Activated naive CD4-positive, alpha-beta T cell treated with anti-CD3 and anti-CD28 coated beads for 36 hours (primary cell): ENCODE results near the gene SPEF2. TPM values are rescaled to one million over a fixed set of nuclear protein-coding genes. Genes with fewer than 3 reads are reported as not detected.
A peak's percentile ranks its signal among the peaks of the same experiment; 100 is the strongest.

Source experiments
- CTCF ChIA-PET: fragments of 350-600 bp; sonication (Branson Sonifier 250); formaldehyde crosslinking; loops from one replicate; lab custom pipeline; 2021; ENCODE audit warnings: antibody characterized with exemption; lab: Charles Lee
- DNase-seq: peaks from one replicate; pipeline ENCODE4 v3.0.0-alpha.2; 2020
- H3K27ac Mint-ChIP-seq: one replicate; pipeline ENCODE4 v1.8.0; 2021; ENCODE audit warnings: mild to moderate bottlenecking, mixed read lengths
- H3K27me3 Mint-ChIP-seq: one replicate; pipeline ENCODE4 v1.8.0; 2021; ENCODE audit warnings: low read depth, mixed read lengths
- H3K36me3 Mint-ChIP-seq: one replicate; pipeline ENCODE4 v1.8.0; 2021; ENCODE audit warnings: low read depth, mixed read lengths
- H3K4me1 Mint-ChIP-seq: one replicate; pipeline ENCODE4 v1.8.0; 2021; ENCODE audit warnings: low read depth, mixed read lengths
- H3K4me3 Mint-ChIP-seq: one replicate; pipeline ENCODE4 v1.8.0; 2021; ENCODE audit warnings: mild to moderate bottlenecking, moderate library complexity, mixed read lengths
- H3K9me3 Mint-ChIP-seq: one replicate; pipeline ENCODE4 v1.8.0; 2021; ENCODE audit warnings: mixed read lengths
- intact Hi-C: fragments of 100-400 bp; cut with micrococcal nuclease; formaldehyde crosslinking; loops from one replicate; pipeline ENCODE4 v1.15.1; 2023
- total RNA-seq, 2 experiments: library from RNA; stranded (reverse); gene quantifications; one replicate each; pipeline ENCODE4 v1.2.3, GENCODE V29; 2021

Gene SPEF2
- total RNA-seq, 2 experiments from 2014 or later = 6.5 to 6.6 TPM

- intact Hi-C loops = loop anchor here (10.0 kb wide), 1 partner anchor 456 kb away; no protein-coding TSS in a partner anchor
- Mint-ChIP-seq H3K27me3 (no peaks in the 10 kb centered on the region), H3K4me3 (no peak overlapping the region), H3K36me3 (peaks cover 2% of the 10 kb centered on the region), H3K9me3 (no peaks in the 10 kb centered on the region), H3K27ac (no peak overlapping the region), H3K4me1 (peaks cover 34% of the 10 kb centered on the region)
- DNase-seq = no peak
- CTCF ChIA-PET = no interaction called here
Observed at GRCh38 chr5:35771300-35771699, 153.6 kb downstream of the SPEF2 start.

- intact Hi-C loops = loop anchor here (10.0 kb wide), 1 partner anchor 457 kb away; no protein-coding TSS in a partner anchor
- no peak overlapping the region for H3K27ac Mint-ChIP-seq
- no peak overlapping the region for H3K4me3 Mint-ChIP-seq
- peaks cover 36% of the 10 kb centered on the region for H3K4me1 Mint-ChIP-seq
- no peak for DNase-seq
- peaks cover 2% of the 10 kb centered on the region for H3K36me3 Mint-ChIP-seq
- no peaks in the 10 kb centered on the region for H3K27me3 Mint-ChIP-seq
- CTCF ChIA-PET = interaction anchor here (1.3 kb wide), 1 partner anchor 155 kb away, joined by 3 read pairs; the partner anchor contains the start of gene SPEF2
- H3K9me3 Mint-ChIP-seq = no peaks in the 10 kb centered on the region
Observed at GRCh38 chr5:35771839-35772238, 154.2 kb downstream of the SPEF2 start.

DNA sequence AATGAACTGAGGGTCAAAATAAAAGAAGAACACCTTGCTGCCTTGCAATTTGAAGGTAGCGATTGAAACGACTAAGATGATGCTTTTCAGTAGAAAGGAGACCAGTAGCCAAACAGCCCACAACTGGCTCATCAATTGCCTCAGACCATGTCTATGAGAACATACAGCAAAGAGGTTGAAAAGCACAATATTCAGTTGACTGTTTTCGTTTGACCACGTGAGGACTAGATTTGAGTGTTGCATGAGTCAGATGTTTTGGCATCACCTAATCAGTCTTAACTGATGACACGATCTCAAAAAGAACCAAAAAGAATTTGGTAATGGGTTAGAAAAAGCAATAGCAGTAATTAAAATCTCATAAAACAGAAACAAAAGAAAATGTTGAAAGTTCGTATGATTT, 156.3 kb downstream of the SPEF2 start:
- no peaks in the 10 kb centered on the region for H3K27me3 Mint-ChIP-seq
- CTCF ChIA-PET = no interaction called here
- no peaks in the 10 kb centered on the region for H3K9me3 Mint-ChIP-seq
- H3K27ac Mint-ChIP-seq = no peak overlapping the region
- peak; percentile 52 for DNase-seq
- H3K4me3 Mint-ChIP-seq = no peak overlapping the region
- intact Hi-C loops = loop anchor here (10.0 kb wide), 1 partner anchor 459 kb away; no protein-coding TSS in a partner anchor
- peaks cover 2% of the 10 kb centered on the region for H3K36me3 Mint-ChIP-seq
- peaks cover 53% of the 10 kb centered on the region for H3K4me1 Mint-ChIP-seq

DNA sequence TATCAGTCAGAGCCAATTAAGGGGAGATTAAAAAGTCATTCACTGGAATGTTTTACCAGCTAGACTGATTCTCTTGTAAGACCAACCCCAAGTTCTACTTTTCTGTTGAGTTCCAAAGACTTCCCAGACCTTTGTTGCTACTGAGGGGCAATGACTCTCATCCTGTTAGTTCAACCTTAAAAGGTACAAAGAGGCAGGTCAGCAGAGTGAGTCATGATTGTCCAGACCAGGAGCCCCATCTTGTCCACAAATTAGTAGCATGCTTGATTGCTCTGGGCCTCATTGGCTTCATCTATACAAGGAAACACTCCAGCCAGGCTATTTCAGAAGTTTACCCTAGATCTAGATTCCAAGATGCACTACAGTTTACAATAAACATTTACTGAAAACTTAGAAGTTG, 159.1 kb downstream of the SPEF2 start:
- DNase-seq = no peak
- H3K27ac Mint-ChIP-seq = no peak overlapping the region

DNA sequence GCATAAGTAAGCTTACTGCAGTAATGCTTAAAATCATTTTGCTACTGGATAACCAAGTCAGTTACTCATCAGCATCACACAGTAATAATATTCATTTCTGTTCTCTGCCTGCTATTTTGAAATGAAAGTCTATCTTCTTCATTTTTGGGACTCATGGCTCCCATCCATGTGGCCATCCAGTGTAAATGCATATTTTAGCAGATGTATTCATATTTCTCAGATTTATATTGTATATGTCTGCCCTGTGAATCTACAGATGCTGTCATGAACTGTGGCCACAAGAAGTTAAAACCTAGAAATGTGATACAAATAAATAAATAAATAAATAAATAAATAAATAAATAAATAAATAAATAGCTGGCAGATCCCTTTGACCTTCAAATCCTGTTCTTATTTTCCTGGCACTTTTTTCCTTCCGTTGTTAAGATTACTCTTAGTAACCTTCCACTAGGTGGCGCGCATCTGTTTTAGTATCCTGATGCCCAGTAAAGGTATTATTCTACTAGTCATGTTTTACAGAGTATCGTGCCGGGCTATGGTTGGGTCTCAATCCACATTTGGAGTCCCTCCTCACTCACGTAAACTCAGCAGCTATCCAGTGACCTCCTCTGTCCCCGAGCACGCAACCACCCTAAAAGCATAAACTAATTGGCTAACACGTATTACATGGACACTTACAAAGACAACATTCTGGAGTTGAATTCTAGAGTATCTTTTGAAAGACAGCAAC, 159.9 kb downstream of the SPEF2 start:
- peak overlapping the region; percentile 85 for H3K27ac Mint-ChIP-seq
- CTCF ChIA-PET = interaction anchor here (0.6 to 12.8 kb wide), 23 partner anchors 8 to 352 kb away, joined by 3 to 163 read pairs (median 4); partner anchors contain the start of gene IL7R

More for the DNA sequence above, 159.1 kb downstream of the SPEF2 start:
- H3K27me3 Mint-ChIP-seq = no peaks in the 10 kb centered on the region
- intact Hi-C loops = loop anchor here (1.0 to 10.0 kb wide), 7 partner anchors 39 to 462 kb away; no protein-coding TSS in a partner anchor
- peaks cover 2% of the 10 kb centered on the region for H3K36me3 Mint-ChIP-seq
- CTCF ChIA-PET = interaction anchor here (0.8 to 12.8 kb wide), 23 partner anchors 7 to 154 kb away, joined by 3 to 163 read pairs (median 4); partner anchors contain the start of gene IL7R
- peaks cover 72% of the 10 kb centered on the region for H3K4me1 Mint-ChIP-seq
- no peaks in the 10 kb centered on the region for H3K9me3 Mint-ChIP-seq
- no peak overlapping the region for H3K4me3 Mint-ChIP-seq

GRCh38 chr5:35778259-35778769, 160.7 kb downstream of the SPEF2 start:
- H3K27me3 Mint-ChIP-seq = no peaks in the 10 kb centered on the region
- intact Hi-C loops = loop anchor here (10.0 kb wide), 1 partner anchor 464 kb away; no protein-coding TSS in a partner anchor
- DNase-seq = no peak
- peaks cover 2% of the 10 kb centered on the region for H3K36me3 Mint-ChIP-seq
- no peaks in the 10 kb centered on the region for H3K9me3 Mint-ChIP-seq
- no peak overlapping the region for H3K4me3 Mint-ChIP-seq
- CTCF ChIA-PET = interaction anchor here (0.6 to 12.8 kb wide), 18 partner anchors 10 to 146 kb away, joined by 3 to 163 read pairs (median 5); partner anchors contain the start of gene IL7R
- peak overlapping the region; percentile 85 for H3K27ac Mint-ChIP-seq
- H3K4me1 Mint-ChIP-seq = peaks cover 77% of the 10 kb centered on the region

More for the DNA sequence above, 159.9 kb downstream of the SPEF2 start:
- Mint-ChIP-seq H3K4me1 (peaks cover 74% of the 10 kb centered on the region), H3K36me3 (peaks cover 2% of the 10 kb centered on the region), H3K27me3 (no peaks in the 10 kb centered on the region), H3K9me3 (no peaks in the 10 kb centered on the region), H3K4me3 (peak overlapping the region; percentile 46)
- peak; percentile 88 for DNase-seq
- intact Hi-C loops = loop anchor here (1.0 to 10.0 kb wide), 7 partner anchors 38 to 463 kb away; no protein-coding TSS in a partner anchor

DNA sequence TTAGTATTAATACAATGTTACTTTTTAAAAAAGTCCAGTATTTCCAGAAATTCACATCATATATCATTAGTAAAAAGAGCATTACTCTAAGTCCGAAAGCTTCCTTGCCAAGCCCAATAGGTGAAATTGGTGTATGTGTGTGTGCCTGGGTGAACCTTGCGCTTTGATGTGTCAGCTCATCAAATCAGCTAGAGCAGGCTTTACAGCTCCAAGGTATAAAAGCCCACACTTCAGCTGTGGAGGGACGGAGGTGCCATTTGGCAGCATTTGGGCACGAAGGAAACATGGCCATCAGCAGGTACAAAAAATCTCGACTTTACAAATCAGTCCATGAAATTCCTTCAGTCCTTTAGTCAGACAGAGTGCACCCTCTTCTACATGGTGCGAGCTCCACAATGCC, 162.6 kb downstream of the SPEF2 start:
- Mint-ChIP-seq H3K4me3 (peak overlapping the region; percentile 66), H3K36me3 (no peaks in the 10 kb centered on the region), H3K27me3 (no peaks in the 10 kb centered on the region), H3K9me3 (no peaks in the 10 kb centered on the region), H3K27ac (peak overlapping the region; percentile 93), H3K4me1 (peaks cover 74% of the 10 kb centered on the region)
- CTCF ChIA-PET = interaction anchor here (1.0 to 12.8 kb wide), 11 partner anchors 10 to 163 kb away, joined by 3 to 163 read pairs (median 8); partner anchors contain the start of genes IL7R and SPEF2
- DNase-seq = peak; percentile 73
- intact Hi-C loops = loop anchor here (1.0 to 10.0 kb wide), 3 partner anchors 74 to 855 kb away; partner anchors contain the start of genes DNAJC21, LMBRD2 and SKP2

DNA sequence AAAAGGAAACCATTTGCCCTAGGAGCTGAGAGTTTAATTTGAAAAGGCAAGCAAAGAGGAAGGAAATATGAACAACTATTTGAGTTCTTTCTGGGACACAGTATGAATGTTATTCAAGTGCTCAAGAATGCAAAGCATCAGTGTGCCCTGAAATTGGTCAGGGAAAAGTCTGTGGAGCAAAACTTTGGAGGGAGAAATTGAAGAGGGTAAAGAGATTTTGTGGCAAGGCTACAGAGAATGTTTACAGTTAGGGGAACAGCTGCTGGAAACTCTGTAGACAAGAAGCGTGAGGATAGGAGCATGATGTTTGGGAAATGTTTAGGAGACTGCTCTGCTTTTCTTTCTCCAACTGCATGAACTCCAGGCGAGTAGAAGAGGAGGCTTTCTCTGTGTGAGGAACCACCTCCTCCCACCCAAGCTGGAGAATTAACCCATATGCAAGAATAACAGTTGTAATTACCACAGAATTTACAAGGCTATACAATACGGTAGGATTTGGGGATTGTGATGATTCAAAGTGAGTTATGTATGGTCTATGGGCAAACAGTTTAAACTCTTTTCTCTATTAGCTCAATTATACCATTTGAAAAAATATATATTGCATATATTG, 163.6 kb downstream of the SPEF2 start:
- no peak for DNase-seq

GRCh38 chr5:35783551-35783950, 165.9 kb downstream of the SPEF2 start:
- Mint-ChIP-seq H3K27me3 (no peaks in the 10 kb centered on the region), H3K36me3 (no peaks in the 10 kb centered on the region), H3K27ac (peak overlapping the region; percentile 92), H3K9me3 (no peaks in the 10 kb centered on the region), H3K4me3 (no peak overlapping the region), H3K4me1 (peaks cover 77% of the 10 kb centered on the region)
- intact Hi-C loops = loop anchor here (5.0 to 10.0 kb wide), 2 partner anchors 369 to 859 kb away; partner anchors contain the start of genes DNAJC21, LMBRD2 and SKP2
- CTCF ChIA-PET = interaction anchor here (0.6 to 12.8 kb wide), 8 partner anchors 11 to 716 kb away, joined by 3 to 163 read pairs (median 6); partner anchors contain the start of gene IL7R
- DNase-seq = no peak

More for the DNA sequence above, 163.6 kb downstream of the SPEF2 start:
- intact Hi-C loops = loop anchor here (5.0 to 10.0 kb wide), 2 partner anchors 371 to 856 kb away; partner anchors contain the start of genes DNAJC21, LMBRD2 and SKP2
- CTCF ChIA-PET = interaction anchor here (0.6 to 12.8 kb wide), 12 partner anchors 9 to 164 kb away, joined by 3 to 163 read pairs (median 6); partner anchors contain the start of genes IL7R and SPEF2
- Mint-ChIP-seq H3K4me3 (peak overlapping the region; percentile 70), H3K27ac (peak overlapping the region; percentile 93), H3K4me1 (peaks cover 76% of the 10 kb centered on the region), H3K27me3 (no peaks in the 10 kb centered on the region), H3K36me3 (no peaks in the 10 kb centered on the region), H3K9me3 (no peaks in the 10 kb centered on the region)

- CTCF ChIA-PET = interaction anchor here (0.6 to 12.8 kb wide), 10 partner anchors 9 to 145 kb away, joined by 3 to 163 read pairs (median 6); partner anchors contain the start of gene IL7R
- peak overlapping the region; percentile 88 for H3K27ac Mint-ChIP-seq
- intact Hi-C loops = loop anchor here (1.0 to 10.0 kb wide), 11 partner anchors 9 to 861 kb away; partner anchors contain the start of gene DNAJC21
Observed at GRCh38 chr5:35785601-35786085, 168.0 kb downstream of the SPEF2 start.

DNA sequence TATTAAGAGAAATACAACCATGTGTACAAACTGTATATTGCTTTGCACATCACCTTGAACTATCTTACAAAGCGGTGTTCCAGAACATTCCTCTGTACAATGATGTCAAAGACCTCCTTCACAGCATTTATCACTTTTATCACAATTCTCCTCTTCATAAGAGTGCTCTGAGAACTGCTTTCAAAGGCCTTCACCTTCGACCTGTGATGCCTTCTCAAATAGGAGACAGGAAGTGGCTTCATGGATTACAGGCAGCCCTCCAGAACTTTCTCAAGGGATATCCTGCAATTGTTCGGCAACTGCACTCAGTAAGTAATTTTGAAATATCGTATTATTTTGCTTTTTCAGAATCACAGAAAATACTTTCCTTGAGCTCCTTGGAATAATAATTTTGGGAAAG, 171.1 kb downstream of the SPEF2 start:
- intact Hi-C loops = loop anchor here (10.0 kb wide), 1 partner anchor 864 kb away; the partner anchor contains the start of gene DNAJC21

More at GRCh38 chr5:35785601-35786085, 168.0 kb downstream of the SPEF2 start:
- Mint-ChIP-seq H3K36me3 (peaks cover 2% of the 10 kb centered on the region), H3K4me3 (peak overlapping the region; percentile 32), H3K9me3 (no peaks in the 10 kb centered on the region), H3K27me3 (no peaks in the 10 kb centered on the region), H3K4me1 (peaks cover 79% of the 10 kb centered on the region)
- DNase-seq = peak; percentile 76

More for the DNA sequence above, 171.1 kb downstream of the SPEF2 start:
- Mint-ChIP-seq H3K4me3 (no peak overlapping the region), H3K27ac (peak overlapping the region; percentile 19), H3K4me1 (peaks cover 86% of the 10 kb centered on the region), H3K27me3 (no peaks in the 10 kb centered on the region), H3K36me3 (peaks cover 2% of the 10 kb centered on the region), H3K9me3 (no peaks in the 10 kb centered on the region)
- CTCF ChIA-PET = interaction anchor here (1.4 to 1.6 kb wide), 2 partner anchors 11 to 38 kb away, joined by 4 to 5 read pairs; no protein-coding TSS in a partner anchor
- DNase-seq = no peak
